Neural progenitor cell (in vitro differentiated cells): Measurements from ENCODE around the gene GPR180. TPM values are rescaled to one million over a fixed set of nuclear protein-coding genes. Genes with fewer than 3 reads are reported as not detected.

Experiments used
- DNase-seq: peaks from one replicate; pipeline ENCODE4 v3.0.0-alpha.2; 2016; ENCODE audit warnings: low spot score
- H2AFZ ChIP-seq: fragments of 200-600 bp; sonication (generic); replicated peaks from 2 replicates; pipeline ENCODE4 v1.6.1; 2016; ENCODE audit warnings: antibody characterized with exemption
- H3F3A ChIP-seq: fragments of 200-600 bp; sonication (generic); 2 replicates; pipeline ENCODE4 v1.6.1; 2016; ENCODE audit warnings: antibody characterized with exemption, low read depth
- H3K27ac ChIP-seq: fragments of 200-600 bp; sonication (generic); 2 replicates; pipeline ENCODE4 v1.5.1; 2016; ENCODE audit warnings: mild to moderate bottlenecking
- H3K27me3 ChIP-seq: fragments of 200-600 bp; sonication (generic); 2 replicates; pipeline ENCODE4 v1.6.1; 2016; ENCODE audit warnings: mild to moderate bottlenecking, moderate library complexity
- H3K36me3 ChIP-seq: fragments of 200-600 bp; sonication (generic); 2 replicates; pipeline ENCODE4 v1.5.1; 2016
- H3K4me1 ChIP-seq: fragments of 200-600 bp; sonication (generic); 2 replicates; pipeline ENCODE4 v1.6.1; 2016; ENCODE audit warnings: mixed run types
- H3K4me2 ChIP-seq: fragments of 200-600 bp; sonication (generic); 2 replicates; pipeline ENCODE4 v1.6.1; 2016
- H3K4me3 ChIP-seq: fragments of 200-600 bp; sonication (generic); 2 replicates; pipeline ENCODE4 v1.5.1; 2016
- H3K79me2 ChIP-seq: fragments of 200-600 bp; sonication (generic); 2 replicates; pipeline ENCODE4 v1.6.1; 2016; ENCODE audit warnings: low read depth
- H3K9ac ChIP-seq: fragments of 200-600 bp; sonication (generic); 2 replicates; pipeline ENCODE4 v1.6.1; 2016
- H3K9me3 ChIP-seq: fragments of 200-600 bp; sonication (generic); 2 replicates; pipeline ENCODE4 v1.5.1; 2016; ENCODE audit warnings: low read depth
- H4K20me1 ChIP-seq: fragments of 200-600 bp; sonication (generic); 2 replicates; pipeline ENCODE4 v1.6.1; 2016; ENCODE audit warnings: low read depth
- H3K27ac Mint-ChIP-seq: 3 replicates; pipeline ENCODE4 v1.8.0; 2021; ENCODE audit warnings: mixed read lengths
- H3K27me3 Mint-ChIP-seq: 2 replicates; pipeline ENCODE4 v1.8.0; 2022; ENCODE audit warnings: low read depth, mild to moderate bottlenecking, inconsistent platforms, moderate library complexity, mixed read lengths; ENCODE audit not compliant: insufficient read depth
- H3K36me3 Mint-ChIP-seq: 3 replicates; pipeline ENCODE4 v1.8.0; 2021; ENCODE audit warnings: mixed read lengths
- H3K4me1 Mint-ChIP-seq: 3 replicates; pipeline ENCODE4 v1.8.0; 2021; ENCODE audit warnings: mixed read lengths
- H3K4me3 Mint-ChIP-seq: 3 replicates; pipeline ENCODE4 v1.8.0; 2021; ENCODE audit warnings: mild to moderate bottlenecking, moderate library complexity, mixed read lengths
- H3K9me3 Mint-ChIP-seq: 3 replicates; pipeline ENCODE4 v1.8.0; 2020; ENCODE audit warnings: mixed read lengths
- EZH2 ChIP-seq: fragments of 200-600 bp; sonication (generic); IDR thresholded peaks from 2 replicates; pipeline ENCODE4 v1.6.1; 2017; ENCODE audit warnings: antibody characterized with exemption, mild to moderate bottlenecking, moderate library complexity
- EZH2phosphoT487 ChIP-seq: fragments of 200-600 bp; sonication (generic); IDR thresholded peaks from 2 replicates; pipeline ENCODE4 v1.6.1; 2017; ENCODE audit warnings: antibody characterized with exemption
- total RNA-seq: library from RNA; depleted of rRNA; stranded (reverse); fragments of >200 nt; gene quantifications from 2 replicates; pipeline ENCODE4 v1.2.3, GENCODE V29; 2015; ENCODE audit warnings: low replicate concordance
- TF ChIP-seq, protein P1 (sequence below): fragments of 200-600 bp; sonication (generic); IDR thresholded peaks from 2 replicates; pipeline ENCODE4 v1.5.1; 2017; ENCODE audit warnings: antibody characterized with exemption, mild to moderate bottlenecking

Gene GPR180
- total RNA-seq, 1 donor from 2014 or later = 16.5 TPM

- Histone ChIP-seq H3K36me3 (no peaks in the 10 kb centered on the region), H3K9ac (no peak overlapping the region), H3F3A (no peaks in the 10 kb centered on the region), H3K9me3 (no peaks in the 10 kb centered on the region), H3K4me1 (no peaks in the 10 kb centered on the region), H3K4me3 (no peak overlapping the region), H3K27me3 (no peaks in the 10 kb centered on the region), H3K27ac (no peak overlapping the region), H2AFZ (peak overlapping the region; percentile 43), H3K79me2 (no peaks in the 10 kb centered on the region), H4K20me1 (no peaks in the 10 kb centered on the region), H3K4me2 (no peak overlapping the region)
- Mint-ChIP-seq H3K36me3 (peaks cover 4% of the 10 kb centered on the region), H3K27ac (no peak overlapping the region), H3K27me3 (no peaks in the 10 kb centered on the region), H3K4me1 (peaks cover 18% of the 10 kb centered on the region), H3K9me3 (peaks cover 7% of the 10 kb centered on the region), H3K4me3 (no peak overlapping the region)
- DNase-seq = no peak
- no peak for TF ChIP-seq EZH2phosphoT487
- no peak for TF ChIP-seq EZH2
- TF ChIP-seq, protein P1, sequence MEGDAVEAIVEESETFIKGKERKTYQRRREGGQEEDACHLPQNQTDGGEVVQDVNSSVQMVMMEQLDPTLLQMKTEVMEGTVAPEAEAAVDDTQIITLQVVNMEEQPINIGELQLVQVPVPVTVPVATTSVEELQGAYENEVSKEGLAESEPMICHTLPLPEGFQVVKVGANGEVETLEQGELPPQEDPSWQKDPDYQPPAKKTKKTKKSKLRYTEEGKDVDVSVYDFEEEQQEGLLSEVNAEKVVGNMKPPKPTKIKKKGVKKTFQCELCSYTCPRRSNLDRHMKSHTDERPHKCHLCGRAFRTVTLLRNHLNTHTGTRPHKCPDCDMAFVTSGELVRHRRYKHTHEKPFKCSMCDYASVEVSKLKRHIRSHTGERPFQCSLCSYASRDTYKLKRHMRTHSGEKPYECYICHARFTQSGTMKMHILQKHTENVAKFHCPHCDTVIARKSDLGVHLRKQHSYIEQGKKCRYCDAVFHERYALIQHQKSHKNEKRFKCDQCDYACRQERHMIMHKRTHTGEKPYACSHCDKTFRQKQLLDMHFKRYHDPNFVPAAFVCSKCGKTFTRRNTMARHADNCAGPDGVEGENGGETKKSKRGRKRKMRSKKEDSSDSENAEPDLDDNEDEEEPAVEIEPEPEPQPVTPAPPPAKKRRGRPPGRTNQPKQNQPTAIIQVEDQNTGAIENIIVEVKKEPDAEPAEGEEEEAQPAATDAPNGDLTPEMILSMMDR = no peak
Measured at GRCh38 chr13:94640721-94641120, 39.1 kb downstream of the GPR180 start.

GRCh38 chr13:94641409-94641941, 39.8 kb downstream of the GPR180 start:
- Histone ChIP-seq H3K27me3 (no peaks in the 10 kb centered on the region), H3K4me1 (no peaks in the 10 kb centered on the region), H3K9me3 (no peaks in the 10 kb centered on the region), H3K4me2 (no peak overlapping the region), H3K27ac (no peak overlapping the region), H3F3A (no peaks in the 10 kb centered on the region), H3K36me3 (no peaks in the 10 kb centered on the region), H3K4me3 (no peak overlapping the region), H4K20me1 (no peaks in the 10 kb centered on the region), H2AFZ (peak overlapping the region; percentile 43), H3K9ac (no peak overlapping the region), H3K79me2 (no peaks in the 10 kb centered on the region)
- no peak for DNase-seq
- Mint-ChIP-seq H3K4me1 (peaks cover 18% of the 10 kb centered on the region), H3K4me3 (no peak overlapping the region), H3K27ac (no peak overlapping the region), H3K9me3 (peaks cover 7% of the 10 kb centered on the region), H3K27me3 (no peaks in the 10 kb centered on the region), H3K36me3 (peaks cover 4% of the 10 kb centered on the region)
- TF ChIP-seq EZH2 (no peak), EZH2phosphoT487 (no peak)
- TF ChIP-seq, protein P1 = no peak

DNA sequence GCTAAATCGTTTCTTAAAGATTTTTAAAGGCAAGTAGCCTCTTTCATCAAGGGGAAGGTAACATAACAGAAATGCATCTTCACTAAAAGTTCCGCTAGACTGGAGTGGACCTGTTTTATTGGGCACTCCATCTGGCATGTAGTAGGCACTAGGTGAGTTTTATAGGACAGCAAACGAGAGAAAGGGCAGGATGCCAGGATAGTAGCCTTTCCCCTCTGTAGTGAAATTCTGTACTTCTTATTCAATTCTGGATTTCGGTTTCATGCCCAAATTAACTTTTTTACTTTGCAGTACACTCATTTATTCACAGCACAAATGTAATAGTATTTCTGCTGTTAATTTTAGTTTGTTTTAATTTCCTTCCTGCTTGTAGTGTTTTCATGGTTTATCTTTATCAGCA, 45.2 kb downstream of the GPR180 start:
- Mint-ChIP-seq H3K27me3 (no peaks in the 10 kb centered on the region), H3K27ac (no peak overlapping the region)

More for the DNA sequence above, 45.2 kb downstream of the GPR180 start:
- H3F3A ChIP-seq = no peaks in the 10 kb centered on the region
- H3K4me1 ChIP-seq = no peaks in the 10 kb centered on the region
- no peaks in the 10 kb centered on the region for H3K79me2 ChIP-seq
- no peaks in the 10 kb centered on the region for H3K27me3 ChIP-seq
- H3K36me3 ChIP-seq = no peaks in the 10 kb centered on the region
- TF ChIP-seq, protein P1 = no peak
- TF ChIP-seq EZH2 = no peak
- no peak for TF ChIP-seq EZH2phosphoT487
- no peak overlapping the region for H2AFZ ChIP-seq
- no peak overlapping the region for H3K4me3 Mint-ChIP-seq
- H3K4me1 Mint-ChIP-seq = peaks cover 3% of the 10 kb centered on the region
- DNase-seq = no peak
- no peak overlapping the region for H3K4me2 ChIP-seq
- no peaks in the 10 kb centered on the region for H4K20me1 ChIP-seq
- no peak overlapping the region for H3K9ac ChIP-seq
- H3K36me3 Mint-ChIP-seq = no peaks in the 10 kb centered on the region
- no peaks in the 10 kb centered on the region for H3K9me3 ChIP-seq
- no peak overlapping the region for H3K4me3 ChIP-seq
- no peak overlapping the region for H3K27ac ChIP-seq
- H3K9me3 Mint-ChIP-seq = no peaks in the 10 kb centered on the region
